AG10803 (cell line): ENCODE data around the gene NRG2.

ENCODE experiments used
- DNase-seq: peaks from one replicate; pipeline ENCODE4 v3.0.0; 2010; ENCODE audit warnings: low read depth
- H3K4me3 ChIP-seq: 2 replicates; pipeline ENCODE4 v1.5.1; 2011; ENCODE audit warnings: mild to moderate bottlenecking, low read length, control low read depth
- CTCF ChIP-seq: conservative IDR thresholded peaks from 2 replicates; pipeline ENCODE4 v1.5.1; 2011; ENCODE audit warnings: mild to moderate bottlenecking, low read length, control low read depth, inconsistent platforms

Gene NRG2

GRCh38 chr5:140012443-140012842 is 30.7 kb downstream of the NRG2 start:
- DNase-seq, result no peak
- no peak overlapping the region for H3K4me3 ChIP-seq
- TF ChIP-seq CTCF, result no peak

- no peak for DNase-seq
- no peak overlapping the region for H3K4me3 ChIP-seq
- no peak for TF ChIP-seq CTCF
Measured at GRCh38 chr5:140011297-140011802, 31.7 kb downstream of the NRG2 start.

GRCh38 chr5:140010798-140011197 is 32.3 kb downstream of the NRG2 start:
- no peak for TF ChIP-seq CTCF
- H3K4me3 ChIP-seq, result no peak overlapping the region
- no peak for DNase-seq

GRCh38 chr5:140007311-140007710 is 35.8 kb downstream of the NRG2 start:
- TF ChIP-seq CTCF, result no peak
- DNase-seq, result no peak
- H3K4me3 ChIP-seq, result no peak overlapping the region

- no peak overlapping the region for H3K4me3 ChIP-seq
- no peak for DNase-seq
- TF ChIP-seq CTCF, result no peak
Measured at GRCh38 chr5:140005145-140005591, 37.9 kb downstream of the NRG2 start.

- no peak for DNase-seq
- no peak overlapping the region for H3K4me3 ChIP-seq
- no peak for TF ChIP-seq CTCF
Measured at GRCh38 chr5:140004174-140004573, 38.9 kb downstream of the NRG2 start.

GRCh38 chr5:140003519-140003918 is 39.6 kb downstream of the NRG2 start:
- no peak overlapping the region for H3K4me3 ChIP-seq
- no peak for TF ChIP-seq CTCF
- DNase-seq, result no peak
